ENCODE data around the gene EXOSC5.
A peak's percentile ranks its signal among the peaks of the same experiment; 100 is the strongest.
"Not testable (repeated sequence)": the region's sequence is repeated elsewhere in the genome, so short reads cannot be mapped to it uniquely, and the experiment has no call there.

The EXOSC5 gene

DNA sequence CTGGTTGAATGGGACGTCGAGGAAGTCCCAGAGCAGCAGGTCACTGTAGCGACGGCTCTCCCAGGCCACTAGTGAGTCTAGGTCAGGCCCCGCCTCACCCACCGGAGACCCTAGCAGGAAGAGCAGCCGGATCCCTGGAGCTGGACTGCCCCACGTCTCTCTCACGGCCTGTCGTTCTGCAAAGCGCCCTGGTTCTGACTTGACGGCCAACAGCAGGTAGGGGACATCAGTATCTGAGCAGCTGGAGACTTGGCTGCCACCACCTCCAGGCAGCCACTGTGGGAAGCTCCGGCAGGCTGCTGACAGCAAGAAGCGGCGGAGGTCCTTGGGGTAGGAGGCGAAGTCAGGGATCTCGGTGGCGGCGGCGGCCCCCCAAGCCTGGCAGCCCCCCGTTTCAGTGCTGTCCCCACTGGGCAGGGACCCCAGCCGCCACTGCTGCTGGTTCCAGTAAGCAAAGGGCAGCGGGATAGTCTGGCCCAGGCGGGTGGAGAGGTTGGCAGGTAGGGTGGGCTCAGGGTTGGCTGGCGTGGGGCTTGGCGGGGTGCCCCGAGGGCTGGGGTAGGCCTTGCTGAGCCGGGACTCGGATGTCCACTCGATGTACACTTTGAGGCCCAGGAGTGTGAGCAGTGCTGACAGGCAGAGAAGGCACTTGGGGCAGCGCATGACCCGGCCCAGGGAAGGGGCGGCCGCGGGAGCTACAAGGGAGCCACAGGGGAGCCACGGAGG lies 29.1 kb upstream of the EXOSC5 start:
- no peak for DNase-seq

DNA sequence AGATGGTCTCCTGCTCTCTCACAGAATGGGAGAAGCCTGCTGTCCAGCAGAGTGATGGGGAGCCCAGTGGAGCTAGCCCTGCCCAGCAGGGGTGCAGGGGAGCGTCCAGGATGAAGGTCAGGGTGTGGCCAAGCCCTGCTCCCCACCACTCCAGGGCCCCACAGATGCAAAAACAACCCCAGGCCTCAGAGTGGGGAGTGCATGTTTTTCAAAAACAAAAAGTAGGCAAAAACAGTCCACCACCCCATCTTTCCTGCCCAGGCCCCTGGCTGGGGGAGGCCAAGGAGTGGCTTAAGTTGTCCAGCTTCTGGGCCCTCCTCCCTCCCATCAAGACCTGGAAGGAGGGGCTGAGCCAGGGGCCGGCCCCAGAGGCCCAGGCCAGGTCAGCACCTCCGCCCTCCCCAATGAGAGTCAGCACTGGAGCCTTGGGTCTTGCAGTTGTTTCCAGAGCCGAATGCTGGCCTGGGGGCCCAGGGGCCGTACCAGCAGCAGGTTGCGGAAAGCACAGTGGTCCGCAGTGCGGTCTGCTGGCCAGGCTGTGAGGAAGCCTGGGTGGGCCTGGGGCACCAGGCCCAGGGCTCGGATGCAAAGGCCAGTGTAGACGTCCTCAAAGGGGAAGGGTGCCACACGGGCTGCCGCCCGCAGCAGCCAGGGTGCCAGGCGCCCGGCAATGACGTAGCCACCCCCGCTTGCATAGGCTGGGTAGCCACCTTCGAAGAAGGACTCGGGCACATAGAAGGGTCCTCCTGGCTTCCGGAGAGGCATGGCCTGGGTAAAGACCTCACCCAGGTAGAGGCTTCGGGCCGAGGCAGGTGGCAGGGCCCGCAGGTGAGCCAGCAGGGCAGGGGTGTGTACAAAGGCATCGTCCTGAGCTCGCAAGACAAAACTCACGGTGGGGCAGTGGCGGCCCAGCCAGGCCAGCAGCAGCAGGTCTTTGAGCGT lies 28.3 kb upstream of the EXOSC5 start:
- DNase-seq = no peak

GRCh38 chr19:41424335-41425173 lies 27.4 kb upstream of the EXOSC5 start:
- DNase-seq = no peak

DNA sequence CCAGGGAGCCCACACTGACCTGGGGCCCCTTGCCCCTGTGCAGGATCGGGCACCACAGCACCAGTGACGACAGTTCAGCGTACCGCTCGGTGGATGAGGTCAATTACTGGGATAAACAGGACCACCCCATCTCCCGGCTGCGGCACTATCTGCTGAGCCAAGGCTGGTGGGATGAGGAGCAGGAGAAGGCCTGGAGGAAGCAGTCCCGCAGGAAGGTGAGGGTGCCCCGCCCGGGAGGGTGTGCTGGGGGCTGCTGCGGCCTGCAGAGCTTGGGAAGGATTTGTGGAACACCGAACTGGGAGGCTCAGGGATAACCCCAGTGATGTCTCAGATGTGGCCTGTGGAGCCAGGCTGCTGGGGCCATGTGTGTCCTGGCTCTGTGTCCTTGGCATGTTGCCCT lies 25.8 kb upstream of the EXOSC5 start:
- DNase-seq = no peak

DNA sequence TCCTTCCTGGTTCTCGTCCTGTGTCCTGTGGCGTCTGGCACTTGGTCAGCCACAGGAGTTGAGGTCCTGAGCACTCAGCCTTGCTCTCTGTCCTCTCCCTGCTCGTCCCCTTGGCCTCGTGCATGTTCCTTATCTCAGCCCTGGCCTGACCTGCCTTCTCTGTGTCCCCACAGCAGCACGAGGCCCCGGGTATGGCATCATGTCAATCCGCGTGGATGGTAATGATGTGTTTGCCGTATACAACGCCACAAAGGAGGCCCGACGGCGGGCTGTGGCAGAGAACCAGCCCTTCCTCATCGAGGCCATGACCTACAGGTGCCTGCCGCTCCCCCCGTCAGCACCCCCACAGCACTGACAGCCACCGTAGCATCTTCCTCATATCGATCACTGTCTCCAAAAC lies 25.3 kb upstream of the EXOSC5 start:
- DNase-seq = no peak

DNA sequence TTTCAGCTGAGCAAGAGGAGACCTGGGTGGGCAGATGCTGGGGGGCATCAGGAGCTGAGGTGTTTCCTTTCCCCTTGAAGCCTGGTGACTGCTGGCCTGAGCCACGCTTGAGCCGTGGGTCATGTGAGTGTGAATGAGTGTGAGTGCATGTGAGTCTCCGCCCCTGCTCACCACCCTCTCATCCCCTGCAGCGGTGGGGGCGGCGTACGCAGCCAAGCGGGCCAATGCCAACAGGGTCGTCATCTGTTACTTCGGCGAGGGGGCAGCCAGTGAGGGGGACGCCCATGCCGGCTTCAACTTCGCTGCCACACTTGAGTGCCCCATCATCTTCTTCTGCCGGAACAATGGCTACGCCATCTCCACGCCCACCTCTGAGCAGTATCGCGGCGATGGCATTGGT lies 24.8 kb upstream of the EXOSC5 start:
- no peak for DNase-seq

DNA sequence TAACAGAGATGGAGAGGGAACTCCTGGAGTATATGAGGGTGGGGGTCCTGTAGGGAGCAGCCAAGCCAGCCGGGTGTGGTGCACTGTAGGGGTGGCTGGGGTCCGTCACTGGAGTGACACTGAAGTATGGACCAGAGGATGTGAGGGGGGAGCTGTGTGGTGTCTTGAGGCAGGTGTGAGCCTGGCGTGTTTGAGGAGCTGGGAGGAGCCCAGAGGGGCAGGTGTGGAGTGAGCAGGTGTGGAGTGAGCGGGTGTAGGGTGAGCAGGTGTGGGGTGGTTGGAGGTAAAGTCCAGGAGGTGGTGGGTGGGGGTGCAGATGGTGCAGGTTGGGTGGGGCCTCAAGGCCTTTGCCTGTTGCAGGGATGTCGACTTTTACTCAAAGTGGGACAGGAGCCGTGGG lies 24.2 kb upstream of the EXOSC5 start:
- DNase-seq = no peak

GRCh38 chr19:41420101-41420880 lies 23.1 kb upstream of the EXOSC5 start:
- DNase-seq = no peak

- DNase-seq = no peak
These were observed 19.1 kb upstream of the EXOSC5 start for GRCh38 chr19:41416194-41416674.

GRCh38 chr19:41415154-41415571 lies 18.0 kb upstream of the EXOSC5 start:
- no peak for DNase-seq

GRCh38 chr19:41414461-41414860 lies 17.3 kb upstream of the EXOSC5 start:
- DNase-seq = no peak

- no peak for DNase-seq
These were observed 16.8 kb upstream of the EXOSC5 start for GRCh38 chr19:41413947-41414346.

DNA sequence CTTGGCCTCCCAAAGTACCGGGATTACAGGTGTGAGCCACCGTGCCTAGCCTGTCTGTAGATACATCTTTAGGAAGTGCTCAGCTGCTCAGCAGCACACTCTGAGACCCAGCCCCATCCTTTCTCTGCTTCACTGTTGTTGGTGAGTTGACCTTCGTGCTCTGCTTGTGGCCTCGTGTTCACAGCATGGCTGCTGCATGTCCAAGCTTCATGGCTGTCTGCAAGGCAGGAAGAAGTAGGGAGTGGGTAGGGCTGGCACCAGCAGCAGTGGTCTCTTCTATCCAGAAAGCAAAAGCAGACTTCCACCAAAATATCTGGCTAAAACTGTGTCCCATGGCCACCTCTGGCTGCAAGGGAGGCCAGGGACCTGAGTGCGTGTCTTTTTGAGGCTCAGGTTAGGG lies 15.8 kb upstream of the EXOSC5 start:
- no peak for DNase-seq

DNA sequence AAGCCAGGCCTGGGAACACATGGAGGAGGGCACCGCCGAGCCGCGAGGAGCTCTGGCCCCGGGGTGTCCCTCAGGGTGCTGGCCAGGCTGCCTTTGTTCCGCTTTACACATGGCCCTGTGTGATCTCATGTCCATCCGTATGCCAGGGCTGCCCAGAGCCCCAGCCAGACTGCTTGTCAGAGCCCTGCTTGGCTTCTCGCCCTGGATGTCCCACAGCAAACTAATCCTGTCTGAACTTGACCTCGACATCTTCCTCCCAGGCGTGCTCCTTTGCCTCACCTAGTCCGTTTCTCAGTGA lies 14.8 kb upstream of the EXOSC5 start:
- DNase-seq = no peak

DNA sequence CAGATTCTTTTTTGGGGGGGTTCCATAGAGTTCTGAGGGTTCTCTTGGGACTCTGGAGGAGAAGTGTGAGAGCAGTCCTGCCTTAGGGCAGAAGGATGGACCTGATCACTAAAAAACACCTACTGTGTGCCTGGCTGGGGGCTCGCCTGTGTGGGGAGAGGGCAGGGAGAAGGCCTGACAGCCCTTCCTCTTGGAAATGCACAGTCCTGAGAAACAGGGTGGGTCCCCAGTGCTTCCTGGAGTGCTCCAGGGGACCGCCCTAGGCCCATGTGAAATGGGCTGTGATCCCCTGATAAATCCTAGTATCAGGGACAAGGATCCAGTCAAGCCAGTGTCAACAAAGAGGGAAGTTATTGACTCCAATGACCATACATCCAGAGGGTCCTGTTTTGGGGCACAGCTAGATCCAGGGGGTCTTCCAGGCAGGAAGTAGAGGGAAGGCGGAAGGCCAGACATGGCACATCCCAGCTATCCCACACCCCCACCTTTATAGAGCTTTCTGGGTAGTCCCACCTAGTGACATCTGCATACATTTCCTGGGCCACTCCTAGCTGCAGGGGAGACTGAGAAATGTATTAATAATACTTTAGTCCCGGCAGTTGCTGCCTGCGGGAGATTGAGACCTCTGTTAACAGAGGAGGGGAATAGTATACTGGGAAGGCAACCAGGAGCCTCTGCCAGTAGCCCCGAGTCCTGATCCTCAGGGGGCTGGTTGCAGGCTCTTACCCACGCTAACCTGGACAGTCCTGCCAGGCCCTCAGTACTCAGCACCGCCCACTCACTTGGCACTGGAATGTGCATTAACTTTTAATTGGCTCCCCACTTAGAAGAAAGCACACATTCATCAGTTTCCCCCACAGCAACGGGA lies 14.2 kb upstream of the EXOSC5 start:
- no peak for DNase-seq

DNA sequence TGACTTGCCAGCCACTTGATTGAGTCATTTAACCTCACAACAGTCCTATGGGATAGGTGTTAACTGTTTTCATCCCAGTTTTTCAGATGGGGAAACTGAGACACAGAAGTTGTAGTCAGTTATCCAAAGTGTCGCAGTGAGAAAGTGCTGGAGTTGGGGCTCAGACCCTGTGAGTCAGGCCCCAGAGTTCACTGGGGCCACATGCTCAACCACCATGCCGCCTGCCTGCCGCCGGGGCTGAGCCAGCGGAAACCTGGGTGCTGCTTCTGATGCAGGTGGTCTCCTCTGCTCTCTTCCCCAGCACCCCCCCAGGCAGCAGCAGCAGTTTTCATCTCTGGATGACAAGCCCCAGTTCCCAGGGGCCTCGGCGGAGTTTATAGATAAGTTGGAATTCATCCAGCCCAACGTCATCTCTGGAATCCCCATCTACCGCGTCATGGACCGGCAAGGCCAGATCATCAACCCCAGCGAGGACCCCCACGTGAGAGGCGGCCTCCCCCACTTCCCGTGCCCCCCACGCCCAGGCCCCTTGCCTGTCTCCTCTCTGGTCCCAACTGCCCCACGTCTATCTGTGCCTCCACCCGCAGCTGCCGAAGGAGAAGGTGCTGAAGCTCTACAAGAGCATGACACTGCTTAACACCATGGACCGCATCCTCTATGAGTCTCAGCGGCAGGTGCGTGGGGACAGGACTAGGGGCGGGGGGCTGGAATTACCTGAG lies 13.3 kb upstream of the EXOSC5 start:
- no peak for DNase-seq

GRCh38 chr19:41409288-41409687 lies 12.1 kb upstream of the EXOSC5 start:
- DNase-seq = peak in 1 of 2 experiments; percentile 24

DNA sequence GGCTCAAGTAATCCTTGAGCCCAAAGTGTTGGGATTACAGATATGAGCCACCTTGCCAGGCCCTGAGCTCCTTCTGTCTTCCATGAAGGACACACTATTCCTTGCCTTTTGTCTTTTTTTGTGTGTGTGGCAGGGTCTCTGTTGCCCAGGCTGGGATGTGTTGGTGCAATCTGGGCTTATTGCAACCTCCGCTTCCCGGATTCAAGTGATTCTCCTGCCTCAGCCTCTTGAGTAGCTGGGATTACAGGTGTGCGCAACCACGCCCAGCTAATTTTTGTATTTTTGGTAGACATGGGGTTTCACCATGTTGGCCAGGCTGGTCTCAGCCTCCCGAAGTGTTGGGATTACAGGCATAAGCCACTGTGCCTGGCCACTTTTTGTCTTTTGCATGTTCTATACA lies 11.7 kb upstream of the EXOSC5 start:
- DNase-seq = not testable (repeated sequence)

- DNase-seq = no peak
These were observed 11.1 kb upstream of the EXOSC5 start for GRCh38 chr19:41408256-41408655.

DNA sequence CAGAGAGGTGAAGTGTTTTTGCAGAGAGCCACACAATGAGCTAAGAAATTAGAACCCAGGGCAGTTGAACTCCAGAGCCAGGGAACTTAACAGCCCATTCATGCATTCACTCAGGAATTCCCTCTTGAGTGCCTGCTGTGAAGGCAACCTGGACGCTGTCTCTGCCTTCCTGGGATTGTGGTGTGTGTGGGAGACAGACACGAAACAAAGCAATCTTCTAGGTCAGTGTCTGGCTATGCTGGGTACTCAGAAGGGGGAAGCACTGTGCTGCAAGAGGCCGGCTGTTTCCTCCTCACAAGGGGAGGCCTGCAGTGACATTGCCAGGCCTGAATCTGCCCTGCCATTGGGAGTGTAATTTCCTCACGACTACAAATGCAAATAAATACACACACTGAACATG lies 10.1 kb upstream of the EXOSC5 start:
- no peak for DNase-seq

- no peak for DNase-seq
These were observed 8.6 kb upstream of the EXOSC5 start for GRCh38 chr19:41405776-41406175.
